NCI-H2081 treated with DMSO at 0.1 percent for 48 hours (cell line): ENCODE measurements around the gene LDHAL6B.
"Not testable (repeated sequence)": the region's sequence is repeated elsewhere in the genome, so short reads cannot be mapped to it uniquely, and the experiment has no call there.

Experiments used
- DNase-seq: peaks from one replicate; lab custom pipeline; 2025; lab: John Stamatoyannopoulos, UW

LDHAL6B gene

GRCh38 chr15:59206623-59207183, at the start of gene LDHAL6B:
Gene LDHAL6B, plus strand, starts transcription at chr15:59206843. Its CDS starts 98 bp downstream, at chr15:59206941.
- no peak for DNase-seq

GRCh38 chr15:59157396-59157795, 49.2 kb upstream of the LDHAL6B start:
- DNase-seq: no peak

GRCh38 chr15:59157840-59158700, 48.6 kb upstream of the LDHAL6B start:
- DNase-seq: no peak

DNA sequence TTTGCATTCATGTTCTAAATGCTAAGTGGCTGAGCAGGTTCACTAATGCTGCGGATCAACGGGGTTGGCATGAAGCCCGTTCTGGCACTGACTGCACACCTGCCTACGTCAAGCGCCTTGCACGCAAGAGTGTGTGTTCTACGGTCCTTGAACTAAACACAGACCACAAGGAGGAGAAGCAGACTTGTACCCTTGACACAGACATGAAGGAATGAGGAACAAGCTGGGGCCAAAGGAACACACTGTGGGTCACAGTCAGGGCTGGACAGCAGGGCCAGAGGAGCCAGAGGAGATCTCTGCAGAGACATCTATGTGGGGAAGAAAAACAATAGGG, 48.0 kb upstream of the LDHAL6B start:
- no peak for DNase-seq

GRCh38 chr15:59159210-59159609, 47.4 kb upstream of the LDHAL6B start:
- DNase-seq: no peak

DNA sequence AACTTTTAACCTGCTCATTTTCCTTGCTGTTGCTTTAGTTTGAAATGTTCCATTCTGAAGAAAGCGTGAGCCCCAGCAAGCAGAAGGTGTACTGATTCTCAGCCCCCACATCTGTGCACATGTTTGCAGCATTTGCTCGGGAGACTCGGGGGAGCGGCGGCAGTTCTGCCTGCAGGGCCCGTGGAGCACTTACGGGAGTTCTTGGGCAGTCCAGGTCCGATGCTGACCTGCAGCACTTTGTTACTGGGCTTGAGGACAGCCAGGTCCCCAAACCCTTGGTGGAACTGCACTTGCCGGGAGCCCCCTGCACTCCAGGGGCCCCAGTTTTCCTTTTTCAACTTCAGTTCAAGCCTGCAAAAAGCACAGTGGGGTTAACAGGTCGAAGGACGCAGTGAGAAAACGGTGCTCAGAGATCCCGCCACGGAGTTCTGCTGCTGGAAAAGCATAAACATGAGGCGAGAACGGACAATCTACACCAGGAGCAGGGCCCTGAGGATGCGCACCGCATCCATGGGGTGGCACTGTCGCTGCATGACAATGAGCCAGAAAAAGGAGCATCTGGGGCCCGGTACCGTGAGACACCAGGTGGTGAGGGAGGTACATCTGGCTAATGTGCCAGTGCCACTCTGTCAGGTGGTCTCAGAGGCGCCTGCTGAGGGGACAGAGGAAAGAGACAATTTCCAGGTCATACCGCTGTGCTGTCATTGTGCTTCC, 45.6 kb upstream of the LDHAL6B start:
- DNase-seq: peak; percentile 60

DNA sequence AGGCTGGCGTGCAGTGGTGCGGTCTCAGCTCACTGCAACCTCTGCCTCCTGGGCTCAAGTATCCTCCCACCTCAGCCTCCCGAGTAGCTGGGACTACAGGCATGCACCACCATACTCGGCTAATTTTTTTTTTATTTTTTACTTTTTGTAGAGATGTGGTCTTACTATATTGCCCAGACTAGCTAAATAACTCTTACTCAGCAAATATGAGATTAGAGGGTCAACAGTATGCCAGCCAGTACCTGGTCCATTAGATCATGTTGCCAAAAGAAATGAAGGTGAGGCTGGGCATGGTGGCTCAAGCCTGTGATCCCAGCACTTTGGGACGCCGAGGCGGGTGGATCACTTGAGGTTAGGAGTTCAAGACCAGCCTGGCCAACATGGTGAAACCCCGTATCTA, 44.6 kb upstream of the LDHAL6B start:
- DNase-seq: not testable (repeated sequence)

DNA sequence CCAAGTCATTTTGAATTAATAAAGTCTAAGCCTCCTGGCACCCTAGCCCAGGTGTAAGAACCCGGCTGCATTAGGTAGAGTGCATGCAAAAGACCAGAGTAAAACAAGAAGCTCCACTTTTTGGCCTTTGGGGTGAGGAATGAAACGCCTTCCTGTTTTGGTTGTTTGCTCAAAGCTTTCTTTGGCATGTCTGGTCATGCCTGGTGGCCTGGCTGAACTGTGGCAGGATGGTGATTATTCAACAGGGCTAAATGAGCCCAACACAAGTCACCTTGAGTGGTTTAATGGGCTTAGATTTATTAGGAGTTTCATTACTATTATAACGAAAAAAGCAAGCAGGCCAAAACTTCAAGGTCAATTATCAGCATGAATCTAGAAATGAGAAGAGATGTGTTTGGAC, 40.9 kb upstream of the LDHAL6B start:
- no peak for DNase-seq

DNA sequence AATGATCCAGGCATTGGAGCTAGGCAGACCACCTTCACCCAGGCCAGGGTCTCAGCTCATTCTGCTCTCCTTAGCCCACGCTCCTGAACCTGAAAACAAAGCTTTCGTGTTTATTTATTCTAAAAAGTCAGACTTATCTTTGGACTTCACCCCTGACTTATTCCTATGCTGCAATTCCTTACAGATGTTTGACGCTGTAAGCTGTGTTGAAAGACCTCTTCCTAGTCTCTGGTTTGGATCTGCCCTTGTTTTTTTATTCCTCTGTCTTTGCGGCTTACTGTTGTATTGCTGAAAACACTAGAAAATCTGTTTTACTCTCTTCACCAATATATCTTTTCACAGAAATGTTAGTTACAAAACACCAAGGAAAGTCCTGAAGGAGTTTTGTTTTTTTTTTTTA, 40.5 kb upstream of the LDHAL6B start:
- no peak for DNase-seq

DNA sequence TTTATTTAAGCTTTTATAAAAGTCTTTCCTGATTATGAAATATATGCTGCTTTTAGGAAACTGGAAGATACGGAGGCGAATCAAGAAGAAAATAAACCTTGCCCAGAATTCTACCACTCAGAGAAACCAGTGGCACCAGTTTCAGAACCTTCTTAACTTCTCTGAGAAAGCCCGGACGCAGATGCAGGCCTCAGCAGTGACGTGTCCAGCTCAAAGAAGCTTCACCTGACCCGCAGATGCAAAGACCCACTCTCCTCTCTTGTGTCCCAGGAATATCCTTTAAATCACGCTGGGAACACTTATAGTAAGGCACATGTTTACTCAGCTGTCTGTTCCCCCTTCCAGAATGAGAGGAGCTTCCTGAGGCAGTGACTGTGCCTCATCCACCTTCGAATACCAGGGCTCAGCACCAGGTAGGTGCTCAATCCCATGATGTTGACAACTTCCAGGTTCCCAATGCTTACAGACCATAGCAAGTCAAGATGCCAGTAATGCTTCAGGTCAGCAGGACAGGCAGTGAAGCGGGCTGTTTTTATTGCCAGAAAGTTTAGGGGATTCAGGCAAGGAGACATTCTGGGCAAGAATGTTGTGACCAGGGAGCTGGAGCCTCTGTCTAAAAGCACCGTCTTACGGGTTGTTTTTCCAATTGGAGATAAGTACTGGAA, 39.9 kb upstream of the LDHAL6B start:
- no peak for DNase-seq

DNA sequence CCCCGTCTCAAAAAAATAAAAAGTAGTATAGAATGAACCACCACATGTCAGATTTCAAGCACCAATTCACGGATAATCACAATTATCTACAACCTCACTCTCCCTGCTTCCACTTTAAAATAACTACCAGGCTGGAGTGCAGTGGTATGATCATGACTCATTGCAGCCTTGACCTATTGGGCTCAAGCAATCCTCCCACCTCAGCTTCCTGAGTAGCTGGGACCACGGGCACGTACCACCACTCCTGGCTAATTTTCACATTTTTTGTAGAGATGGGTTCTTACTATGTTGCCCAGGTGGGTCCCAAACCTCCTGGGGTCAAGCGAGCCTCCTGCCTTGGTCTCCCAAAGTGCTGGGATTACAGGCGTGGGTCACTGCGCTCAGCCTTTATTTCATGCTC, 38.1 kb upstream of the LDHAL6B start:
- no peak for DNase-seq

DNA sequence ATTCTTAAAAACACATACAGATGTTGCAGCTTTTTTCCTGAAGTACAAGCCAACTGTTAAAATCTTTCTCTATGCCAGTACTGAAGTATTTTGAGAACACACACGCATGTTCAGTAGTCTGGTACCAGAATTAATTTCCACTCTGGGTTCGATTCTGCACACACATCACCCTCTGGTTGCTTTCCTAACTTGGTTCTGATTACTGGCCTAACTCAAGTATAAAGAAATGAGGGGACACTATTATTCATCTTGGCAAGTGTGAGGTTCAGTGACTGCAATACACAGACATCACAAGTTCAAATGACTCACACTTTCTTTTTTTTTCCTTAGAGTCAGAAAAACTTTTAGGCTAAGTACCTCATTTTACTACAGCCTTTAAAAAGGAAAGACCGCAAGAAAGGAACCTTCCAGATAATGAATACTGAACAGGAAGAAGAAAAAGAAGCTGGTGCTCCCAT, 37.4 kb upstream of the LDHAL6B start:
- no peak for DNase-seq

DNA sequence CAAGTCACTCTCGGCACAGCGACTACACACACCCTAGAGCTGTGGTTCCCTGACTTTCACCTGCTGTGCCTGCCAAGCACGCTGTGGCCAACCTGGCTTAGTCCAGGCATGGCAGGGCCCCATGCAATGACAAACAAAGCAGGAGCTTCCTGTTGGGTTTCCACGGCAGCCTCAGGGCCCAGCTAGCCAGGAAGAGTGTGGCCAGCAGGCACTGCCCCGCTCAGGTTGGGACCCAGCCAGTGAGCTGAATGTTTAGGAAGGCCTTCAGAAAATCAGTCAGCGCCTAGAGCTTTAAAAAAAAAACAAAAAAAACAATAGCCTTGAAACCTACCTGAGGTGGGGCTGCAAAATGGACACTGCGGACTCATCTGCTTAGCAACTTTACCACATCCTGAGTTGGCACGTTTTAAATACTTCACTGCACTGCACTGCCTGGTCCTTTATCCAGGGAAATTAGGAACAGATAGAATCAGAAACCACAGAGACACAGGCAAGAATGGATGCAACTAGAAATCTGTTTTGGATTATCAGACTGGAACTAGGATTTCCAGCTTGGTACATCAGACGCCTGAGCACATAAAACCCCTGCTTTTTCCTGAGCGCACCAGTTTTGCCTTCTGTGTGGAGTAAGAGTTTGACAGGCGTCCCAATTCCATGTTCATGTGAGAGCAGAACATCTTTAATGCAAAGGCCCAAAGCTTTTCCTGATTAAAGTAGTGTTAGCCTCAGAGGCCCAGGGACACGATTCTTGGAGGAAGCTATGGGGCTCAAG, 36.2 kb upstream of the LDHAL6B start:
- peak; percentile 37 for DNase-seq

DNA sequence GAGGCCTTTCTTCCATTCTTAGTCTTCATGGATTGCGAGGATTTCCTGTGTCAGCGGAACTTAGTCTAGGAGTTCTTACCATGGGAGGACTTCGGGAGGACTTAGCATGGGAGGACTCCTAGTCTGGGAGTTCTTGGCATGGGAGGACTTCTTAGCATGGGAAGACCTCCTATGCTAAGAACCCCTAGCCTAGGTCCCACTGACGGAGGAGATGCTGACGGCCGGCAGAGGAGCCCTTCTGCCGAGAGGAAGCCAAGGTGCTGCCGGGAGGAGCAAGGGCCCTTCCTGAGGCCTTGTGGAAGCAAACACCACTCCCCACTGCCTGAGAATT, 35.6 kb upstream of the LDHAL6B start:
- DNase-seq: no peak

- no peak for DNase-seq
Observed at GRCh38 chr15:59172289-59172901, 34.2 kb upstream of the LDHAL6B start.

DNA sequence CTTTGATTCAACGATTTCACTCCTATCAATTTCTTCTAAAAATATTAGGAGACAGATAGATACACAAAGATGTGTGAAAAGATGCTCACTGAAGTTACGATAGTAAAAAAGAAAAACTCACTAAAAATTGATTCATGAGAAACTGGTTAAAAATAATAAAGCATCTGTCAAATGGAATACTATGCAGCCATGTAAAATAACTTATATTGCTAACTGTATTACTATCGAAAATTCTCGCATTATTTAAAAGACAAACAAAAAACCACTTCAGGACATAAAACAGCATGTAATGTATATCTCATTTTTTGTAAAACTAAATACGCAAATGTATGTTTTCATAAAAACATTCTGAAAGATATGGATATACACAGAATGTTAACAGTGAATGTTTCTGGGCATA, 33.4 kb upstream of the LDHAL6B start:
- no peak for DNase-seq

DNA sequence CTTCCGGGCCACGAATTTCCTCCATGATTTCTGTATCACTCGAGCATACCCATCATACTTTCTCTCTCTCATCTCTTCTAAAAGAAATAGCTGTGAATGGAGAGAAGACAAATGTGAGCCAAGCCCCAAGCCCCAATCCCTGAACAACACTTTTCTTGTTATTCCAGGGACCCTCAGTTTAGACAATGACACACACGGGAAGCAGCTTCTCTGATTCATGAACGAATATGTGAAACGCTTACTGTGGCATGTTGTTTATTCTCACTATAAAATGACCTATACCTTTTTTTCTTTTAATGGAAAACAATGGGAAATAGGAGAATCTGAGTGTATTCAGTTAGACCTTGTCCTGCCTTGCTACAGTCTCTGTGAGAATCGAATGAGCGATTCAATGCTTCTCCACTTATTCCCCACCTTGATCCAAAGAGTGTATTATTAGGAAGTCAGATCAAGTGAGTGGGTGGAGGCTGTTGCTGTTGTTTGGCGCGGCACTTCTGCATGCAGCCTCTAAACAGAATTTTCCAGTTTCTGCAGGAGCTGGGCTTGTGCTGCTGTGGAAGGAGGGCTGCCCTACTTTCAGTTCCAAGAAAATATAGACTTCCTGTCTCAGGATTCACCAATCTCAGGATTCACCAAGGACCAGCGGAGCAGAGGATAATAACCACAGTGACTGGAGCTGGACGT, 32.4 kb upstream of the LDHAL6B start:
- DNase-seq: no peak

DNA sequence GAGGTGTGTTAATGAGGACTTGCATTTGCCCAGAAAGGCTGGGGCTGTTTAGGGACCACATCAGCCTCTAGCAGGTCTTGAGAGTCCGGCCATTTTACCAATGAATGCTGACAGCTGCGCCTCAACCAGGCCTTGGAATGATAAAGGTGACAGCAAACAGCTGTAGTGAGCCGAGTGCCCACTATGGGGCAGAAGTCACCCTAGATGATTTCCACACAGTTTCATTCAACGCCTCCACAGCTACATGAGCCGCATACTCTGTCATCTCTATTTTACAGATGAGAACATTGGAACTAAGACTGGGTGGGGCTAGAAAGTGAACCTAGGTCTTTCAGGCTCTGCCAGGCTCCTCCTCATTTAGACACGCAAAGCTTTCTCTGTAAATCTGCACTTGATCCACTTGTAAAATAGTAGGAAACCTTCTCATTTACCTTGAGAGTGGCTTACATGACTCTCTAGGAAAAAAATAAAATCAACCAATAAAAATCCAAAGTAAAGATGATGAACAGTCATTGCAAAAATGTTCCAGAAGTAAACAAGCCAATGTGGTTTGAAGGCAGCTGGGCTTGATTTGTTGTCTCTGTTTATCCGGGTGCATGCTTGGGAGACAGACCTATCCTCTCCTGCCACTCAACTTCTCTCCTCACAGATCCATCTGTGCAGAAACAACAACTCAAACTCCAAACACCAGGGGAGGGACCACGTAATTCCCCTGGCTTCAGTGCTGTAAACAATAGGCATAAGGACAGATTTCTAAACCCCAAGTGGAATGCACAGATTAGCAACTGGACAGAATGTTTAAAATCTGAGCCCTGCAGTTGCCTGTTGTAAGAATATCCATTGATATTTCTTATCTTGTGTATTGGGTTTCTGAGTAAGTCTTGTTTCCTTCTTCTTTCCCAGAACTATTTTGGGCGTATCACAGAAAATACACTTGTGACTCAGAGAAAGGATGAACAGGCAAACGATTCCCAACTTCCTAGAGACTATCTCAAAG, 31.5 kb upstream of the LDHAL6B start:
- no peak for DNase-seq

- DNase-seq: no peak
Observed at GRCh38 chr15:59176653-59177316, 29.9 kb upstream of the LDHAL6B start.
